Sigmoid colon (tissue), 7 donors: ENCODE results near the gene NOBOX. TPM values are rescaled to one million over a fixed set of nuclear protein-coding genes. Genes with fewer than 3 reads are reported as not detected.
A peak's percentile ranks its signal among the peaks of the same experiment; 100 is the strongest.

Experiments
- DNase-seq: peaks from one replicate; pipeline ENCODE4 v3.0.0-alpha.2; 2019
- H3K27ac ChIP-seq, 4 donors: fragments of 200-600 bp; sonication (generic); one replicate each; pipeline ENCODE4 v1.5.1; 2016 to 2019; ENCODE audit warnings: mild to moderate bottlenecking in 1 of 4
- H3K27me3 ChIP-seq, 3 donors: fragments of 200-600 bp; sonication (generic); one replicate each; pipeline ENCODE4 v1.5.1; 2019; ENCODE audit warnings: mild to moderate bottlenecking in 1 of 3
- H3K36me3 ChIP-seq, 4 donors: fragments of 200-600 bp; sonication (generic); one replicate each; pipeline ENCODE4 v1.5.1; 2016 to 2019
- H3K4me1 ChIP-seq, 4 donors: fragments of 200-600 bp; sonication (generic); one replicate each; pipeline ENCODE4 v1.5.1; 2017 to 2019
- H3K4me3 ChIP-seq, 4 donors: fragments of 200-600 bp; sonication (generic); one replicate each; pipeline ENCODE4 v1.5.1; 2017 to 2019; ENCODE audit warnings: mild to moderate bottlenecking in 2 of 4, moderate library complexity in 1 of 4
- H3K9me3 ChIP-seq, 4 donors: fragments of 200-600 bp in 3 of 4; sonication (generic) in 3 of 4; one replicate each; pipeline versions ENCODE4 v1.5.1 to v1.6.1; 2013 to 2019
- CTCF ChIP-seq, 4 experiments: fragments of 450-650 bp in 3 of 4; fragments of 200-600 bp in 1 of 4; IDR thresholded peaks; one replicate each; pipeline ENCODE4 v1.5.1; 2016 to 2019; ENCODE audit warnings: antibody characterized with exemption in 4 of 4, mild to moderate bottlenecking in 3 of 4, moderate library complexity in 2 of 4
- EP300 ChIP-seq, 4 donors: sonication (generic); formaldehyde crosslinking; IDR thresholded peaks; one replicate each; pipeline ENCODE4 v1.6.1; 2017; ENCODE audit warnings: antibody characterized with exemption in 4 of 4
- POLR2A ChIP-seq, 2 donors: fragments of 450-650 bp; IDR thresholded peaks; one replicate each; pipeline ENCODE4 v1.6.1; 2016; ENCODE audit warnings: antibody characterized with exemption in 2 of 2, mild to moderate bottlenecking in 2 of 2, moderate library complexity in 2 of 2
- POLR2AphosphoS5 ChIP-seq, 4 donors: sonication (generic); formaldehyde crosslinking; IDR thresholded peaks; one replicate each; pipeline ENCODE4 v1.6.1; 2017; ENCODE audit warnings: antibody characterized with exemption in 4 of 4
- WGBS, 2 donors: extraction: QIAGEN DNeasy Blood & Tissue Kit; methylation state at CpG; one replicate each; pipeline ENCODE4 v1.1.7; 2013; 5-methylcytosine and 5-hydroxymethylcytosine counted together
- intact Hi-C: fragments of 100-400 bp; cut with DNase I; formaldehyde crosslinking; loops from one replicate; pipeline ENCODE4 v1.15.1; 2023
- polyA plus RNA-seq, 3 donors: library from polyadenylated mRNA; stranded (reverse); fragments of 200-250 nt; gene quantifications; one replicate each; pipeline ENCODE4 v1.2.3, GENCODE V29; 2013
- total RNA-seq, 4 donors: library from RNA; depleted of rRNA; stranded (reverse); fragments of >200 nt; gene quantifications; one replicate each; pipeline ENCODE4 v1.1.0, GENCODE V29; 2016
- donor health status: healthy with polysubstance abuse.
- donor health status: Bipolar disorder and iron deficiency.
- donor health status: healthy.

The NOBOX gene
- total and polyA plus RNA-seq, 7 donors = not detected

GRCh38 chr7:144388950-144389349 lies 14.5 kb downstream of the NOBOX start:
- 81 to 83% methylated on average over 5 of the region's 5 CpGs for WGBS, 2 donors
- TF ChIP-seq POLR2A (IDR thresholded peaks at IDR 0.05) = no peak
- no peak for TF ChIP-seq CTCF (IDR thresholded peaks at IDR 0.05)
- TF ChIP-seq EP300 (IDR thresholded peaks at IDR 0.05) = no peak
- TF ChIP-seq POLR2AphosphoS5 (IDR thresholded peaks at IDR 0.05) = no peak

GRCh38 chr7:144386741-144387140 lies 16.8 kb downstream of the NOBOX start:
- peaks cover 0 to 46% (median 37%) of the 10 kb centered on the region in 4 donors for H3K4me1 ChIP-seq
- peak overlapping the region in 2 of 4 donors; percentile 44 to 81 for H3K27ac ChIP-seq
- no peaks in the 10 kb centered on the region for H3K27me3 ChIP-seq
- intact Hi-C loops = no loop called here
- no peak overlapping the region for H3K4me3 ChIP-seq
- no peaks in the 10 kb centered on the region for H3K9me3 ChIP-seq
- no peak for DNase-seq
- H3K36me3 ChIP-seq = no peaks in the 10 kb centered on the region
- TF ChIP-seq POLR2A (IDR thresholded peaks at IDR 0.05) (no peak), CTCF (IDR thresholded peaks at IDR 0.05) (no peak), POLR2AphosphoS5 (IDR thresholded peaks at IDR 0.05) (no peak), EP300 (IDR thresholded peaks at IDR 0.05) (no peak)

More at GRCh38 chr7:144388950-144389349, 14.5 kb downstream of the NOBOX start:
- peak; percentile 45 for DNase-seq
- no peaks in the 10 kb centered on the region for H3K9me3 ChIP-seq
- H3K4me1 ChIP-seq = peaks cover 0 to 50% (median 37%) of the 10 kb centered on the region in 4 donors
- no peaks in the 10 kb centered on the region for H3K27me3 ChIP-seq
- H3K27ac ChIP-seq = peak overlapping the region in 3 of 4 donors; percentile 66 to 82 (median 81)
- no peak overlapping the region for H3K4me3 ChIP-seq
- no peaks in the 10 kb centered on the region for H3K36me3 ChIP-seq
- intact Hi-C loops = no loop called here

GRCh38 chr7:144384555-144385245 lies 18.8 kb downstream of the NOBOX start:
- intact Hi-C loops = no loop called here
- Histone ChIP-seq H3K4me1 (peaks cover 0 to 26% (median 18%) of the 10 kb centered on the region in 4 donors), H3K36me3 (peaks cover 0 to 5% (median under 1%) of the 10 kb centered on the region in 4 donors), H3K4me3 (no peak overlapping the region), H3K9me3 (no peaks in the 10 kb centered on the region), H3K27ac (peak overlapping the region in 3 of 4 donors; percentile 22 to 55 (median 54)), H3K27me3 (no peaks in the 10 kb centered on the region)
- DNase-seq = peak; percentile 65
- WGBS, 2 donors = 22 to 66% methylated on average over 12 of the region's 12 CpGs
- TF ChIP-seq POLR2A (IDR thresholded peaks at IDR 0.05) (no peak), CTCF (IDR thresholded peaks at IDR 0.05) (no peak), POLR2AphosphoS5 (IDR thresholded peaks at IDR 0.05) (no peak), EP300 (IDR thresholded peaks at IDR 0.05) (no peak)

GRCh38 chr7:144384071-144384470 lies 19.4 kb downstream of the NOBOX start:
- Histone ChIP-seq H3K27ac (peak overlapping the region in 3 of 4 donors; percentile 22 to 55 (median 54)), H3K27me3 (no peaks in the 10 kb centered on the region), H3K4me3 (no peak overlapping the region), H3K4me1 (peaks cover 0 to 21% (median 15%) of the 10 kb centered on the region in 4 donors), H3K9me3 (no peaks in the 10 kb centered on the region), H3K36me3 (peaks cover 0 to 11% (median 2%) of the 10 kb centered on the region in 4 donors)
- TF ChIP-seq CTCF (IDR thresholded peaks at IDR 0.05) (no peak), POLR2A (IDR thresholded peaks at IDR 0.05) (no peak), POLR2AphosphoS5 (IDR thresholded peaks at IDR 0.05) (no peak), EP300 (IDR thresholded peaks at IDR 0.05) (no peak)
- peak; percentile 17 for DNase-seq
- intact Hi-C loops = no loop called here
- WGBS, 2 donors = 12 to 51% methylated on average over 4 of the region's 4 CpGs
